A673 (cell line): Measurements from ENCODE around the gene GDA.

Experiments used
- EZH2 ChIP-seq: fragments of 200-600 bp; sonication (generic); IDR thresholded peaks from 2 replicates; pipeline ENCODE4 v1.6.1; 2017; ENCODE audit warnings: borderline replicate concordance, low read depth, mild to moderate bottlenecking, mixed read lengths, antibody characterized with exemption, low read length; ENCODE audit not compliant: poor library complexity, severe bottlenecking
- TF ChIP-seq, protein P1 (sequence below): fragments of 300-800, 200-600 bp; sonication (generic); conservative IDR thresholded peaks from 2 replicates; pipeline ENCODE4 v1.5.1; 2017; ENCODE audit warnings: low read depth, mild to moderate bottlenecking, antibody characterized with exemption, low read length, moderate library complexity, mixed read lengths

- TF ChIP-seq, protein P1, sequence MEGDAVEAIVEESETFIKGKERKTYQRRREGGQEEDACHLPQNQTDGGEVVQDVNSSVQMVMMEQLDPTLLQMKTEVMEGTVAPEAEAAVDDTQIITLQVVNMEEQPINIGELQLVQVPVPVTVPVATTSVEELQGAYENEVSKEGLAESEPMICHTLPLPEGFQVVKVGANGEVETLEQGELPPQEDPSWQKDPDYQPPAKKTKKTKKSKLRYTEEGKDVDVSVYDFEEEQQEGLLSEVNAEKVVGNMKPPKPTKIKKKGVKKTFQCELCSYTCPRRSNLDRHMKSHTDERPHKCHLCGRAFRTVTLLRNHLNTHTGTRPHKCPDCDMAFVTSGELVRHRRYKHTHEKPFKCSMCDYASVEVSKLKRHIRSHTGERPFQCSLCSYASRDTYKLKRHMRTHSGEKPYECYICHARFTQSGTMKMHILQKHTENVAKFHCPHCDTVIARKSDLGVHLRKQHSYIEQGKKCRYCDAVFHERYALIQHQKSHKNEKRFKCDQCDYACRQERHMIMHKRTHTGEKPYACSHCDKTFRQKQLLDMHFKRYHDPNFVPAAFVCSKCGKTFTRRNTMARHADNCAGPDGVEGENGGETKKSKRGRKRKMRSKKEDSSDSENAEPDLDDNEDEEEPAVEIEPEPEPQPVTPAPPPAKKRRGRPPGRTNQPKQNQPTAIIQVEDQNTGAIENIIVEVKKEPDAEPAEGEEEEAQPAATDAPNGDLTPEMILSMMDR, result peak; percentile 31
- TF ChIP-seq EZH2, result no peak
Observed at GRCh38 chr9:72254901-72255545, 105.8 kb downstream of the GDA start.
